ENCODE measurements around the gene CLEC9A.

DNA sequence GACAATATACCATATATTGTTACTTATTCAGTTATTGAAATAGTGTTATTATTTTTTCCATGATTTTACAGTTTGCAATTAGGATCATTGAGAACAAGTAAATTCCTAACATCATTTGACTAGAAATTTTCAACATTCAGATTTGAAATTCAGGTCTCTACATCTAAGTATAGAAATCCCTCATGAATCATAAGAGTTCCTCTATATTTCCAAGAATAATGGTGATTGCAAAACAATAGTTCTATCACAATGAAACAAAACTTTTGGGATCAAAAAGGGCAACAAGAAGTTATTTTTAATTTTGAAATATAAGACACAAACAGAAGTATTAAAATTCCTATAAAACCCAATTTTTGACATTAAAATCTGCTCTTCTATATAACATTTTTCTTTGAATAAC is 57.5 kb downstream of the CLEC9A start:
- TF ChIP-seq POLR2A (IDR thresholded peaks at IDR 0.05; ENCODE audit: low read depth, low read length) (no peak), TAF1 (IDR thresholded peaks at IDR 0.05; ENCODE audit: borderline replicate concordance, low read depth, low read length) (no peak)
